Measurements from ENCODE around the gene CRMP1.

- no peak for TF ChIP-seq SP1 (CRISPR knock-in tag; conservative IDR thresholded peaks at IDR 0.05)
- no peak for TF ChIP-seq HMGXB4 (CRISPR knock-in tag; IDR thresholded peaks at IDR 0.05)
- TF ChIP-seq ZNF232 (CRISPR knock-in tag; IDR thresholded peaks at IDR 0.05): no peak
- TF ChIP-seq NFYB (CRISPR knock-in tag; conservative IDR thresholded peaks at IDR 0.05; ENCODE audit: low read depth): no peak
- no peak for TF ChIP-seq NR2C2 (CRISPR knock-in tag; IDR thresholded peaks at IDR 0.05)
- no peak for TF ChIP-seq CTCF (IDR thresholded peaks at IDR 0.05)
- TF ChIP-seq CREB1 (CRISPR knock-in tag; IDR thresholded peaks at IDR 0.05): no peak
Measured at GRCh38 chr4:5925419-5926200, 32.7 kb upstream of the CRMP1 start.

Measured in WTC11 (cell line).